Adipose tissue (tissue), 3 donors: ENCODE results near the gene NCBP3. TPM values are rescaled to one million over a fixed set of nuclear protein-coding genes. Genes with fewer than 3 reads are reported as not detected.
"Not testable (repeated sequence)": the region's sequence is repeated elsewhere in the genome, so short reads cannot be mapped to it uniquely, and the experiment has no call there.

Experiments
- H3K27ac ChIP-seq: one replicate; pipeline ENCODE4 v1.5.1; 2013; ENCODE audit warnings: low read depth, low read length
- WGBS, 3 donors: extraction: QIAGEN DNeasy Blood & Tissue Kit; methylation state at CpG; one replicate each; pipeline ENCODE4 v1.1.7; 2013; 5-methylcytosine and 5-hydroxymethylcytosine counted together
- polyA plus RNA-seq, 3 donors: library from polyadenylated mRNA; stranded (reverse); fragments of 200-250 nt; gene quantifications; one replicate each; pipeline ENCODE4 v1.2.3, GENCODE V29; 2013
- donor health status: healthy with polysubstance abuse.
- donor health status: Bipolar disorder and iron deficiency.
- donor health status: healthy.

The NCBP3 gene
- polyA plus RNA-seq, 3 donors: 13.0 to 18.2 (median 15.1) TPM

DNA sequence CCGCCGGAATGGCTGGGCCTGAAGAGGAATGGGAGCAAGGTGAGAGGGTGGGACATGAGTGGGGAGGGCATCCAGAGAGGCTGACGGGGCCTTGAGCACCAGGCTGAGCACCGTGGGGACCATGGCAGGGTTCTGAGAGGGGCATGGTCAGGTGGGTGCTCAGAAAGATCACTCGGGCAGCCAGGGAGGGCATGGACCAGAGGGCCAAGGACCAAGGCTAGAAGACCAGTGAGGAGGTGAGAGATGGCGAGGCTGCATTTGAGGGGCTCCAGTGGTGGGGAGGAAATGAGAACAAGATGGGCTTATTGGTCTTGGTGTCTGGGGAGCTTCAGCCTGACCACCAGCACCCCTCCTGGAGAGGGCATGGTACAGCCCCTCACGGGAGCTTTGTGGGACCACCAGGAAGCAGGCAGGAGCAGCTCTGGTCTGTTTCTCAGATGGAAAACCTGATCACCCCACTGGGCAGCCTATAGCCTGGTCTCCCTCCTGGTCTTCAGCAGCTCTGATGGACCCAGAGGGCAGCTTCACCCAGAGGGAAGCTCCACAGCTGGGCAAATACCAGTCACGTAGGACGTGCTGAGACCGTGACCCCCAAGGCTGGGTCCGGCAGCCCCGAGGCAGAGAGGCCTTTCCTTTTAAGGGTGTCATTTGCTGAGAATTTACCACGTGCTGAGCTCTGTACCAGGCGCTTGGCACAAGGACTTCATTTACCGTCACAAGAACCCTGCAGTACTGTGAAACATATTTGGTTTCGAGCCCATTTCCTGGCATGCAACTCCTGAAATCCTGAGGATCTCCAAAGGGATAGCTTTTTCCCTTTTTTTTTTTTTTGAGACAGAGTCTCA lies 11.4 kb upstream of the NCBP3 start:
- no peak overlapping the region for H3K27ac ChIP-seq
- WGBS, 3 donors: 62 to 85% (median 81%) methylated on average over 16 of the region's 16 CpGs

GRCh38 chr17:3854204-3854603 lies 8.2 kb upstream of the NCBP3 start:
- 88 to 93% (median 91%) methylated on average over 7 to 24 of the region's 36 CpGs for WGBS, 3 donors

GRCh38 chr17:3852561-3852960 lies 6.5 kb upstream of the NCBP3 start:
- no peak overlapping the region for H3K27ac ChIP-seq
- 76 to 81% (median 79%) methylated on average over 10 of the region's 10 CpGs for WGBS, 3 donors

More at GRCh38 chr17:3854204-3854603, 8.2 kb upstream of the NCBP3 start:
- H3K27ac ChIP-seq: not testable (repeated sequence)

DNA sequence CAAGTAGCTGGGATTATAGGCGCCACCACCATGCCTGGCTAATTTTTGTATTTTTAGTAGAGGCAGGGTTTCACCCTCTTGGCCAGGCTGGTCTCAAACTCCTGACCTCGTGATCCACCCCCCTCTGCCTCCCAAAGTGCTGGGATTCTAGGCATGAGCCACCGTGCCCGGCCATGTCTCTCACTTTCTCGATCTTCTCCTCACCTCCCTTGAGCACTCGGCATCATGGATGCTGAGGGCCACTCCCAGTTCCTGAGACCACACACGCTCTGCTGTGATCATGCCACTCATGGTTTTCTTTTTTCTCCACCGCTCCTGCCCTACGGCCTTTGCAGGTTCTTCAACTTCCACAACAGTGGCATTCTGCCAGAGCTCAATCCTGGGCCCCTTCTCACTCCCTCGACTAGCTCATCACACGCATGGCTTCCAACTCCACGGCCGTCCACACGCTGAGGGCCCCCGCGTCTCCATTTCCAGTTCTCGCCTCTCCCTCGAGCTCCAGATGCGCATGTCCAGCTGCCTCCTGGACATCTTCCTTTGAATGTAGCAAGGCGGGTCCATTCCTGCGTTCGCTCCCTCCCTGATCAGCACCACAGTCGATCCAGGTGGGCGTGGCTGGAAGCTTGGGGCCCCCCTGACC lies 5.5 kb upstream of the NCBP3 start:
- 79 to 82% (median 81%) methylated on average over 24 of the region's 24 CpGs for WGBS, 3 donors
- H3K27ac ChIP-seq: no peak overlapping the region

GRCh38 chr17:3848229-3848835 lies 2.3 kb upstream of the NCBP3 start:
- 68 to 83% (median 72%) methylated on average over 9 of the region's 9 CpGs for WGBS, 3 donors
- no peak overlapping the region for H3K27ac ChIP-seq

- H3K27ac ChIP-seq: no peak overlapping the region
- WGBS, 3 donors: 94 to 95% (median 95%) methylated on average over 9 of the region's 9 CpGs
Measured at GRCh38 chr17:3847165-3847670, 1.2 kb upstream of the NCBP3 start.

GRCh38 chr17:3846437-3847164 lies 555 bp upstream of the NCBP3 start:
- H3K27ac ChIP-seq: no peak overlapping the region
- 44 to 48% (median 47%) methylated on average over 17 of the region's 17 CpGs for WGBS, 3 donors

- WGBS, 3 donors: 1 to 2% (median 1%) methylated on average over 7 to 8 of the region's 8 CpGs
- H3K27ac ChIP-seq: no peak overlapping the region
Measured at GRCh38 chr17:3845291-3845620, 790 bp downstream of the NCBP3 start.

GRCh38 chr17:3844556-3844955 lies 1.5 kb downstream of the NCBP3 start:
- H3K27ac ChIP-seq: not testable (repeated sequence)
- 91 to 94% (median 92%) methylated on average over 19 of the region's 19 CpGs for WGBS, 3 donors

DNA sequence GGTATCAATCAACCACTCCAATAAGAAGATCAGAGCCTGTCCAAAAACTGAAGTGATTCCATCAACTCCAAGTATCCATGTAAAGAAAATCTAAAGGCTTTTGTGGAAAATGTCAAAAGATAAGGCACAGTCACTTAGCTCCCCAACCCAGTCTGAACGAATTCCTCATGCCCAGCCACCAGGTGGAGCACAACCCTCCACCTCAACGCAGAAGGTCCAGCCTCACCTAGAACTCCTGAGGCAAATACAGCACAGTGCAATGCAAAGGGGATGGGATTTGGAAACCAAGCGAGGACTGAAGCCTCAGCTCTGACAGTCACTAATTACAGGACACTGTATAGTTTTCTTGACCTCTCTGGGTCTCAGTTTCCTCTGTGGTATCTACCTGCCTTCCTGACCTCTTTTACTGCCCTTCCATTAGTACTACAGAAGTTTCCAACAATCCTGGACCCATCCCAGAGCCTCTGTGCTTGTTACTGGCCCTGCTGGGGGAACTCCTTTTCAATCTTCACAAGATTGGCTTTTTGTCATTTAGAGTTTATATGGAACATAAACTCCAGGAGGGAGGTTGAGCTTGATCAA lies 2.0 kb downstream of the NCBP3 start:
- WGBS, 3 donors: 18 to 44% (median 24%) methylated on average over 3 of the region's 3 CpGs

DNA sequence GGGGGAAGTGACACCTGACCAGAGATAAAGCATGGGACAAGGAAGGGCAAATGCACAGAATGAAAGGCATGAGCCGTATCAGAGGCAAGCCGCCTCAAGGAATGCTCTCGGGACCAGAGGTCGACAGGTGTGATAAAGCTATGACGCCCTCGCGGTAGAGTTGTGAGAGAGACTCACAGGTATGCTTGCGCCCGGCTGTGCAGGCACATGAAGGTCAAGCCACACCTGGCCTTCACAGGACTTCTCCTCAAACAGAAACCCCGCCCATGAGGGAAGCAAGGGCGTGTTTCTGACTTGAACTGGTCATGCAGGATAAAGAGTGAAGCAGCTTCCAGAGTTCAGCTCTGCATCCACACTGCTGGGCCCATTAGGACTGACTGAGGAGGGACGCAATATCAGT lies 7.8 kb downstream of the NCBP3 start:
- 25 to 91% (median 90%) methylated on average over 12 of the region's 12 CpGs for WGBS, 3 donors
- no peak overlapping the region for H3K27ac ChIP-seq

More for the DNA sequence above, 2.0 kb downstream of the NCBP3 start:
- no peak overlapping the region for H3K27ac ChIP-seq

DNA sequence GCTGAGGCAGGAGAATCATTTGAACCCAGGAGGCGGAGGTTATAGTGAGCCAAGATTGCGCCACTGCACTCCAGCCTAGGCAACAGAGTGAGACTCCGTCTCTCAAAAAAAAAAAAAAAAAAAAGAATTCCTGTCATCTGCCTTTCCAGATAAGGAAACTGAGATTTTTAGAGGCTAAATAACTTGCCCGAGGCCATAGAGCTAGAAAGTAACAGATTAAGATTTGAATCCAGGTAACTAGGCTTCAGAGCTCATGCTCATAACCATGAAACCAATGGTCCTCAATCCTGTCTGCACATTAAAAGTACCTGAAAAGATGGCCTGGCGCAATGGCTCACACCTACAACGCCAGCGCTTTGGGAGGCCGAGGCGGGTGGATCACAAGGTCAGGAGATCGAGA lies 9.5 kb downstream of the NCBP3 start:
- WGBS, 3 donors: 85 to 90% (median 87%) methylated on average over 10 of the region's 10 CpGs

DNA sequence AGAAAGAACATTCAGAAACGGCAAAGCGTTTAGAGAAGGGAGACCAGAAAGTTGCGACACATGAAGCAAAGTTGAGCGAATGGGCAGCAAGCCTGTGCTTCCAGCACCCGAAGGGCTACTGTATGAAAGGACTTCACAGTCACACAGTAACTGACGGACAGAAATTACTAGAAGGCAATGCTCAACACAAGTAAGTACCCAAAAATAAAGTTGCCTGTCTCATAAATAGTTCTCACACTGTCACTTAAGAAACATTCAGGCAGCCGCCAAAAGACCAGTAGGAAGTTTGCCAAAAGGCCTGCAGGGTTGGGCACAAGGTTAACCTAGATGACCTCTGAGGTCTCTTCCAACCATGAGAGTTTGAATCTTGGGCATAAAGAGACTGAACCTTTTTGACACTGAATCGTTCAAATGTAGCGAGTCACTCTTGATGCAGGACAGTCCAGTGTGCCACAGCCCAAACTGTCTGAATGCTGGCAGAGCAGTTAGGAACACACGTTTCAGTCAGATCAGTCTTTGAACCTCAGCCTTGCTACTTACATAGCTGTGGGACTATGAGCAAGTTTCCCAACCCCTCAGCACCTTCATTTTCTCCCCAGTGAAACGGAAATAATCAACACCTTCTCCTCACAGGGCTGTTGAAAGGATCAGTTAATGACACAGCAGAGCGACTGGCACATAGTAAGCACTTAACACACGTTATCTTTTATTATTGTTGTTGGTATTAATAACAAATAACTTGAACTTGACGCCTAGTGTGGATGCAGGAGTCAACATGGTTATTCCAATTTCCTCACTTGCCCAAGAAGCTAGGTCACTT lies 10.4 kb downstream of the NCBP3 start:
- no peak overlapping the region for H3K27ac ChIP-seq
- WGBS, 3 donors: 64 to 82% (median 66%) methylated on average over 14 of the region's 14 CpGs

More for the DNA sequence above, 9.5 kb downstream of the NCBP3 start:
- H3K27ac ChIP-seq: no peak overlapping the region

GRCh38 chr17:3834811-3835210 lies 11.2 kb downstream of the NCBP3 start:
- WGBS, 3 donors: 54 to 93% (median 57%) methylated on average over 4 of the region's 4 CpGs

GRCh38 chr17:3828852-3829232 lies 17.2 kb downstream of the NCBP3 start:
- H3K27ac ChIP-seq: no peak overlapping the region
- 87 to 94% (median 91%) methylated on average over 7 of the region's 7 CpGs for WGBS, 3 donors

More at GRCh38 chr17:3834811-3835210, 11.2 kb downstream of the NCBP3 start:
- H3K27ac ChIP-seq: no peak overlapping the region

GRCh38 chr17:3828151-3828851 lies 17.7 kb downstream of the NCBP3 start:
- 63 to 80% (median 64%) methylated on average over 7 of the region's 7 CpGs for WGBS, 3 donors
- no peak overlapping the region for H3K27ac ChIP-seq
